Measurements from ENCODE around the gene GANAB. TPM values are rescaled to one million over a fixed set of nuclear protein-coding genes. Genes with fewer than 3 reads are reported as not detected.

Gene GANAB
- total RNA-seq, 6 experiments from 2014 or later: 131 to 237 (median 201) TPM

DNA sequence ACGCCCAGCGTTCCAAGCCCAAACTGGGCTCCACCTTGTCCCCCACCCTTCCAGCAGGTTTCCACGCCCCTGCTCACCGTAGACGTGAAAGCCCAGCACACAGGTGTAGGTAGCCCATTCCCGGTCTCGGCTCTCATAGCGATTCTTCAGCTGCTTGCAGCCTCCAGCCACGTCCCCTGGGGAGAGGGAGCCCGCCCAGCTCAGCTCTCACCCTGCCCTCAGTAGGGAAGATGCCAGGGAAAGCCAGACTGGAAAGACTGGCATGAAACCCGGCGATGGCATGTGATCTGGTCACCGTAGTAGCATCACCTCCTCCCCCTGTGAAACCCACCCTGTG lies 43.4 kb downstream of the GANAB start:
- H3K27ac ChIP-seq: no peak overlapping the region
- intact Hi-C loops (cut with DNase I): no loop called here
- no peaks in the 10 kb centered on the region for H3K27me3 ChIP-seq
- peaks cover 0 to 28% (median 14%) of the 10 kb centered on the region in 4 donors for H3K4me1 ChIP-seq
- TF ChIP-seq POLR2A (IDR thresholded peaks at IDR 0.05): no peak
- TF ChIP-seq, protein P1, sequence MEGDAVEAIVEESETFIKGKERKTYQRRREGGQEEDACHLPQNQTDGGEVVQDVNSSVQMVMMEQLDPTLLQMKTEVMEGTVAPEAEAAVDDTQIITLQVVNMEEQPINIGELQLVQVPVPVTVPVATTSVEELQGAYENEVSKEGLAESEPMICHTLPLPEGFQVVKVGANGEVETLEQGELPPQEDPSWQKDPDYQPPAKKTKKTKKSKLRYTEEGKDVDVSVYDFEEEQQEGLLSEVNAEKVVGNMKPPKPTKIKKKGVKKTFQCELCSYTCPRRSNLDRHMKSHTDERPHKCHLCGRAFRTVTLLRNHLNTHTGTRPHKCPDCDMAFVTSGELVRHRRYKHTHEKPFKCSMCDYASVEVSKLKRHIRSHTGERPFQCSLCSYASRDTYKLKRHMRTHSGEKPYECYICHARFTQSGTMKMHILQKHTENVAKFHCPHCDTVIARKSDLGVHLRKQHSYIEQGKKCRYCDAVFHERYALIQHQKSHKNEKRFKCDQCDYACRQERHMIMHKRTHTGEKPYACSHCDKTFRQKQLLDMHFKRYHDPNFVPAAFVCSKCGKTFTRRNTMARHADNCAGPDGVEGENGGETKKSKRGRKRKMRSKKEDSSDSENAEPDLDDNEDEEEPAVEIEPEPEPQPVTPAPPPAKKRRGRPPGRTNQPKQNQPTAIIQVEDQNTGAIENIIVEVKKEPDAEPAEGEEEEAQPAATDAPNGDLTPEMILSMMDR (IDR thresholded peaks at IDR 0.05): no peak
- H3K36me3 ChIP-seq: peaks cover 0 to 8% (median 4%) of the 10 kb centered on the region in 4 donors
- ATAC-seq (no peak), DNase-seq (no peak)
- no peaks in the 10 kb centered on the region for H3K9me3 ChIP-seq
- no CpG with 5 or more reads among the region's 13 CpGs for WGBS (ENCODE audit: insufficient coverage, low coverage, low lambda C conversion rate, missing lambda C conversion rate)
- H3K4me3 ChIP-seq: no peak overlapping the region

DNA sequence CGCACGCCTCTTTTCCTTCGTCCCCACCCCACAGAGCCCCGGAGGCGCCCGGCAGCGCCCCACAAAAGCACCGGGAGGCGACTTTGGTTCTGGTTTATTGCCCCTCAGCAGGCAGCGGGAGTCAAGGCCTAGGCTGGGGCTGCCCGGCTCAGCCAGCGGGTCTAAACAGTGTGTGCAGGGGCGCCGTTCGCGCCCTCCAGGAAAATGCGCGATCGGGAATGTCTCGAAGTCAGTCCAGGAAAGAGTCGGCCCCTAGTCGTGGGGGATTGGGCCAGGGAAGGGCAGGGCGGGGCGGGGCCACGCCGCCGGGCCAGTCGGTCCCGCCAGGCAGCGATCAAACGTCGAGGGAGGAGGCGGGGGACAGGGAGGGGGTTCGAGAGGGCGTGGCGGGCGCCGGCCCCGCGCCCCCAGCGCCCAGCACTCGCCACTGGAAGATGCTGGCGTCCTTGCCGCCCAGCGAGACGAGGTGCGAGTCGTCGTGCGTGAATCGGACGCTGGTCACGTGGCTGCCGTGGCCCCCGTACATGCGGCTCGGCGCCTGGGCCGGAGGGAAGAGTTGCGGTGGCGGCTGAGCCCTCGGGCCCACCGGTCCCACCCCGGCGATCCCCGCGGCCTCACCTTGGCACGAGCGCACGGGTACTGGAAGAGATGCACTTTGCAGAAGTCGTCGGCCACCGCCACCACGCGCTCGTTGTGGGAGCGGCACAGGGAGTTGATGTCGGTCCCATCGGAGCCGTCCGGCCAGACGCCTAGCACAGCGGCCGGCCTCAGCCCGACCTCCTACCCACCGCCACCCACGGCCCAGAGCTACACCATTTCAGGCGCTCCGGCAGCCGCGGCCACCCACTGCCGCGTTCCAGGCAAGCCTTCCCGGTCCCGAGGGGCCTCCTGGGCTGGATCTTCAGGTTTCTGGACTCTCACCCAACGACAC lies 44.0 kb downstream of the GANAB start:
- no peak for TF ChIP-seq POLR2A (IDR thresholded peaks at IDR 0.05)
- TF ChIP-seq, protein P1 (IDR thresholded peaks at IDR 0.05): peak in 2 of 4 donors; percentile 9 to 11
- WGBS (ENCODE audit: insufficient coverage, low coverage, low lambda C conversion rate, missing lambda C conversion rate): 0% methylated on average over 7 of the region's 96 CpGs
- H3K27ac ChIP-seq: peak overlapping the region in 2 of 3 donors; percentile 38 to 85
- no peaks in the 10 kb centered on the region for H3K27me3 ChIP-seq
- intact Hi-C loops (cut with DNase I): no loop called here
- H3K4me1 ChIP-seq: peaks cover 0 to 24% (median 12%) of the 10 kb centered on the region in 4 donors
- H3K4me3 ChIP-seq: peak overlapping the region; percentile 80 to 92 (median 88)
- no peaks in the 10 kb centered on the region for H3K9me3 ChIP-seq
- DNase-seq (peak; percentile 70 to 73 (median 73)), ATAC-seq (peak; percentile 41 to 58 (median 45))
- H3K36me3 ChIP-seq: peaks cover 0 to 15% (median 10%) of the 10 kb centered on the region in 4 donors

DNA sequence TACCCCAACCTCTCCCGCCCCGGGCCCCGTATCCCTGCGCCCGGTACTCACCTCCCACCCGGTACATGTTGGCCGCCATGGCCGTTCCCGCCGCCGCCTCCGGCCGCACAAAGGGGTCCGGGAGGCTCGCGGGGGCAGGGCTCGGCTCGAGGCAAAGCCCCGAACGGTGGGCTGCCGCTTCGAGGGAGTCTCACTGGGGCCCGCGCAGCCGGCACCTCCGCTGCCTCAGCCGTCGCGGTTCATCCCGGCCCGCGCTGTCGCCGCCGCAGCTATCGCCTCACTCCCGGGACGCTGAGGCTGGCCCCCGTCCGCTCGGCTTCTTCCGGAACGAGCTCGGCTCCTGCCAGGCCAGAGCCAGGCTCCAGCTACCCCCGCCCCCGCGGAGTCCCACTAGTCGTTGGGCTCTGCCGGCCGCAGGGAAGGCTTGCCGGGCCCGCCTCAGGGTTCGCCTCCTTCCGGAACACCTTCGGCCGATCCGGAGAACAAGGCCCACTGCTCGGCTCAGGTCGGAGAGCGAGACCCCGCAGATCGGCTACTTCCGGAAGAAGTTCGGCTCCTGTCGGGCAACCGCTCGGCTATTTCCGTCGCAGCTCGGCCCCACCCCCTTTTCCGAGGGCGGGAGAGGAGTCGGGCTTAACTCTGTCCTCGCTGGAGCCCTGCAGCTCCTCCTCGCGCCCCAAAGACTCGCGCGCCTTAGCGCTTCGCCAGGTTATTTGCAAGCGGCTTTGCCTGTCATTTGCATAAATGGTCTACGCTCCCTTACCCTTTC lies 44.9 kb downstream of the GANAB start, which contains the start of gene MTA2:
TSS of gene MTA2 (minus strand) at position 494 of the 769 bp plus-strand sequence. CDS start at position 79, 415 bp downstream.
- ATAC-seq: peak; percentile 89 to 93 (median 92)
- TF ChIP-seq POLR2A (IDR thresholded peaks at IDR 0.05): peak; percentile 42
- TF ChIP-seq, protein P1 (IDR thresholded peaks at IDR 0.05): no peak
- peak; percentile 96 for DNase-seq
- Histone ChIP-seq H3K4me1 (peaks cover 0 to 16% (median 8%) of the 10 kb centered on the region in 4 donors), H3K4me3 (peak within 1 kb of the TSS; percentile 80 to 92 (median 88)), H3K27ac (peak within 1 kb of the TSS; percentile 85 to 95 (median 85)), H3K36me3 (peaks cover 0 to 23% (median 12%) of the 10 kb centered on the region in 4 donors), H3K9me3 (no peaks in the 10 kb centered on the region), H3K27me3 (no peaks in the 10 kb centered on the region)
- WGBS (ENCODE audit: insufficient coverage, low coverage, low lambda C conversion rate, missing lambda C conversion rate): under 1% methylated on average over 28 of the region's 83 CpGs
- intact Hi-C loops (cut with DNase I): no loop called here

DNA sequence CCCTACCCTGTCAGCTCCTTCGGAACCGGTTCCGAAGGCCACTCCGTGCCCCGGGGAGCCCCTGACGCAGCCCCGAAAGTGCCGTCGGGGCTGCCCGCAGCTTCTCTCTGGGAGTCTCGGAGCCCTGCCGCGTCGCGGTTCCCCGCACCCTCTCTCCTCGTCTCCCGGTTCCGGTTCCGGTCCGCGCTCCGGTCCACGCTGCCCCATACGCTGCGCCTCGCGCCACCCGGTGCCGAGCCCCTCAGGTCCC lies 45.4 kb downstream of the GANAB start:
- H3K27ac ChIP-seq: peak overlapping the region; percentile 85 to 95 (median 85)
- no peaks in the 10 kb centered on the region for H3K9me3 ChIP-seq
- intact Hi-C loops (cut with DNase I): no loop called here
- 1% methylated on average over 13 of the region's 30 CpGs for WGBS (ENCODE audit: insufficient coverage, low coverage, low lambda C conversion rate, missing lambda C conversion rate)
- H3K36me3 ChIP-seq: peaks cover 0 to 28% (median 15%) of the 10 kb centered on the region in 4 donors
- H3K4me3 ChIP-seq: peak overlapping the region; percentile 80 to 92 (median 88)
- TF ChIP-seq POLR2A (IDR thresholded peaks at IDR 0.05): no peak
- TF ChIP-seq, protein P1 (IDR thresholded peaks at IDR 0.05): no peak
- peaks cover 0 to 16% (median 7%) of the 10 kb centered on the region in 4 donors for H3K4me1 ChIP-seq
- H3K27me3 ChIP-seq: no peaks in the 10 kb centered on the region
- DNase-seq (peak in 1 of 3 donors; percentile 75), ATAC-seq (peak; percentile 21 to 47 (median 37))

Measured in right lobe of liver (tissue), 6 donors.